M059J (cell line): ENCODE results near the gene DBP. TPM values are rescaled to one million over a fixed set of nuclear protein-coding genes. Genes with fewer than 3 reads are reported as not detected.
A peak's percentile ranks its signal among the peaks of the same experiment; 100 is the strongest.
"Not testable (repeated sequence)": the region's sequence is repeated elsewhere in the genome, so short reads cannot be mapped to it uniquely, and the experiment has no call there.

Source experiments
- DNase-seq: peaks from one replicate; pipeline ENCODE4 v3.0.0-alpha.2; 2012; ENCODE audit warnings: low read depth
- total RNA-seq: library from RNA; depleted of rRNA; stranded (reverse); fragments of >200 nt; shearing (Covaris generic); gene quantifications from 2 replicates; pipeline ENCODE4 v1.2.3, GENCODE V29; 2014

DBP gene
- total RNA-seq, 1 experiment from 2014 or later, result 20.1 TPM

DNA sequence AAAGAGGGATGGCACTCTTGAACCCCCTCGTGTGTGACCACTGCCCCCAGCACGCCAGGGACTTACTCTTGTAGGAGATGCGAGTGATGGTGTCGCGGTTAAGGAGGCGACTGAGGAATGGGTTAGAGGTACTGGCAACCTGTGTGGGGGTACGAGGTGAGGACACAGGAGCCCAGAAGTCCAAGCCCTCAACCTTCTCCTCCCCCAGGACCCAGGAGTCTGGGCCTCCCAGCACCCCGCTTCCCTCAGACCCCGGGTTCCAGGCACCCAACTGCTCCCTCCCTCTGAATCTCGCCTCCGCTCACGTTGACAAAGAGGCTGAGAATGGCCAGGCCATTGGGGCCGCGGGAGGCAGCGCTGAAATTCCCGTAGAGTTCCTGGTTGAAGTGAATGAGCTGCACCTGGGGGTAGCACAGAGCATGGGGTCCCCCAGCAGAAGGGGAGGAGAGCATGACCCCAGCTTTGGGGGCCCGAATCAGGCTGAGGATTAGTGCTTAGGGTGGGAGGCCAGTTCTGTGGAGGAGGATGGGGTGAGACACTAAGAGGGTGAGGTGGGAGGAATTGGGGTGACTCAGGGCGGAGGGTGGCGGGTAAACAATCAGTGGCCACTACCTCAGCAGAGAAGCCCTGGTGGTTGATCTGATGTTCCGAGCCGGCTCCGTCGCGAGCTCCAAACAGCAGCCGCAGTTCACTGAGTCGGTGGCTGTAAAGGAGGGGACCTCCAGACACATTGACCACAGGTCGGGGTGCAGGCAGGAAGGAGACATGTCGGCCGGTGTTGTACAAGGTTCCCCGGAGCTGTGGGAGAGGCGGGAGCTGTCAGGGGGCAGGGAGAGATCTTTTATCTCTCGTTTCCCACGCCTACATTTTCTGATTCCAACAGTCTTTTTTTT lies 2.5 kb upstream of the DBP start:
- DNase-seq, result no peak

DNA sequence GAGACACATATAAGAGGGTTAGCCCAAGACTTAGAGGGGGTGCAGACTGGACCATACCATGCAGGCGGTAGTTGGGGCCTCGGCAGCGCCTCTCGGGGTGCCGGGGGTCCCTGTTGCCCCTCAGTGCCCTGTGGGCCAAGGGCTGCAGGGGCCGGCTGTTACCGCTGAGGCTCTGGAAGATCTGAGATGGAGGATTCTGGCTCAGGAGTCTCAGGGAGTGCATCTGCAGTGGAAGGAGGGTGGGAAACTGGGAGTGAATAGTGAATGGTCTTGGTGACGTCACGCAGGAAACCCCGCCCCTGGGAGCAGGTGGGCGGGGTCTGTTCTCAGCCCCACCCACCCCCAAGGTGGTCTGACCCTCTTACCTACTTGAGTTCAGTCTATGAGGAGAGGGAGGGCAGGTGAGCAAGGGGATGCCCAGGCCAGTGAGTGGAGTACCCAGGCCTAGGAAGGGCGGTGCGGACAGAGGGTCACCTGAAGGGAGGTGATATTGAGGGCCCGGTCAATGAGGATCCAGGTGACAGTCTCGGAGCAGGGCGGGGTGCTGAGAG lies 1.7 kb upstream of the DBP start:
- DNase-seq, result no peak

DNA sequence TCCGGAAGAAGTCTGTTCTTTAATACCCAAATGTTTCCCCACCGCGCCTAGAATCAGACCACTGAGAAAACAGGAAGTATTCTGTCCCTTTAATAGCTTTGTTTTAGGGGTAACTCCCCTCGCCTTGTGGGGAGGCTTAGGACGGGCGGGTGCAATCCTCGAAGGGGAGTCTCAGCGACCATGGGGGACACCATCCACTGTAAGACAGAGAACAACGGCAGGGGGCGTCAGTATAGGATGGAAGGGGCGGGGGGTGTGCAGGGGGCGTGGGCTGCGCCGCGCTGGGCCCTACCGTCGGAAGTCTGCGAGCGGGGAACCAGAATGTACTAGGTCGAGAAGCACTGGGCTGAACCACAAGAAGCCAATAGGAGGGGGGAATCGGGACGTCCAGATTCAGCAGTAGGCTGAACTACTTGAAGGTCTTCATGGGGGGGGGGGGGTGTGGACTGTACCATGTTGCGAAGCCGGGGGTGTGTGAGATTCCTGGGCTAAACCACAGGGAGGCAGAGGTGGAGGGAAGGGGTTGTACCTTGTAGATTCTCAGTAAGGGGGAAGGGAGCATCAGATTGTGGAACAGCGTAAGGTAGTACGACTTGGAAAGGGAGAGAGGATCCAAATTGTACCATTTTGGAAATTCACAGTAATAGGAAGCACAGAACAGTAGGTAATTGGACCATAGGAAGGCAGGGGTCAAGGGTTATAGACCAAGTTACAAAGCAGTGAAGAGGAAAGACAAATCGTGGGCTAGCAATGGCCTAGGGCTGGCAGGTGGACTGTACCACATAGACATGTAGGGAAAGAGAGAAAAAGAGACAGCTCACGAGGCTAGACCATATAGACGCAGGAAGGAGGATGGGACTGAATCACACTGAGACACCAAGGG lies 1.0 kb upstream of the DBP start:
- peak; percentile 89 for DNase-seq

DNA sequence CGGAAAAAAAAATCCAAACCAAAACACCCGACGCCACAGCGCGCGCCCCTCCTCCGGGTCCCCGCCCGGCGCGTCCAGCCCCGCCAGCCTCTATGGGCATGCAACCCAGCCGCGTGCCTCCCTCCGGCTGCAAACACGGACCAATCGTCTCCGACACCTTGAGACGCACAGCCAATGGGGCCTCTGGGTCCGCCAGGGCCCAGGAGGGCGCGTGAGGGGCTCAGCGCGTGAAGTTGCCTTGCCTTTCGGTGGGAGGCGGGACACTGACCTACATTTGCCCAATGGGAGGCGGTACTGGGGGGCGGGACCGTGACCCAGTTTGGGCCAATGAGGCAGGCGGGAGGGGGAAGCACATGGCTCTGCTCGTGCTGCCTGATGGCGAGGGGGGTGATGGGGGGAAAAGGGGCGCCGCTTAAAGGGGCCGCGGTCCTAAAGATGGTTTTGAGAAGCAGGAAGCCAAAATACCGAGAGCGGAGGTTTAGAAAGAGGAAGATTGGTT lies 319 bp upstream of the DBP start:
- DNase-seq, result peak; percentile 99

DNA sequence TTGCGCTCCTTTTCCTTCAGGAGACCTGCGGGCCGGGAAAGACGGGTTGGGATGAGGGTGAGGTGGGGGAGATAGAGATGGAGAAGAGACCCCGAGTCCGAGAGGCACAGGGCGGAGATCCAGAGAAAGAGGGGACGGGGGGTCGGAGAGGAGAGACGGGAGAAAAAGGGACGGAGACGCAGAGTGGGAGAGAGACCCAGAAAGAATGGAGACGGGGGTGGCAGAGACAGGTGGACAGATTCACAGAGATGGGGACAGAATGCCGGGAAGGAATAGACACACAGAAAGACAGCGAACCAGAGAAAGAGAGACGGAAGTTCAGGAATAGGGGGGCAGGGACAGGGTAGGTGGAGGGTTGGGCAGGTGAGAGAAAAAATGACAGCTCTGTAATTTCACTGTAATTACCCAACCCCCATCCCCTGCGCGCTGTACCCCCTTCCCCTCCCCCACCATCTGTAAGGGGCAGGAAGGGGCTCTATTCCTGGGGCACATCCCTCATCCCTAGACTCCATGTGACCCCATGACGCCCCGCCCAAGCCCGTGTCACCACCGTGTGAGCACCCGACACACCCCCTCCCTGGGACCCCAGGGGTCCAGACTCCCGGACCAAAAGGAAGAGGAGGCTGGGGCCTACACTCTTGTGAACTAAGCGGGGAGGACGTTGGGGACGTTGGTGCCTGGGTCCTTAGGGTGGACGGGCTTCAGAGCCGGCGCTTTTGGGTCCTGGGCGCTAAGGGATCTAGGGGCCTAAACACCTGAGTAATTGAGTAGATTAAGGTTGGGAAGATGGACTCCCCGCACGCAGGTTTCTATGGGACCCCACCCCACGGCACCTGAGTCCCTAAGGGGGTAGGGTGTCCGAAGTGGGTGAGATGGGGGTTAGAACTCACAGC lies 967 bp downstream of the DBP start:
- DNase-seq, result no peak

DNA sequence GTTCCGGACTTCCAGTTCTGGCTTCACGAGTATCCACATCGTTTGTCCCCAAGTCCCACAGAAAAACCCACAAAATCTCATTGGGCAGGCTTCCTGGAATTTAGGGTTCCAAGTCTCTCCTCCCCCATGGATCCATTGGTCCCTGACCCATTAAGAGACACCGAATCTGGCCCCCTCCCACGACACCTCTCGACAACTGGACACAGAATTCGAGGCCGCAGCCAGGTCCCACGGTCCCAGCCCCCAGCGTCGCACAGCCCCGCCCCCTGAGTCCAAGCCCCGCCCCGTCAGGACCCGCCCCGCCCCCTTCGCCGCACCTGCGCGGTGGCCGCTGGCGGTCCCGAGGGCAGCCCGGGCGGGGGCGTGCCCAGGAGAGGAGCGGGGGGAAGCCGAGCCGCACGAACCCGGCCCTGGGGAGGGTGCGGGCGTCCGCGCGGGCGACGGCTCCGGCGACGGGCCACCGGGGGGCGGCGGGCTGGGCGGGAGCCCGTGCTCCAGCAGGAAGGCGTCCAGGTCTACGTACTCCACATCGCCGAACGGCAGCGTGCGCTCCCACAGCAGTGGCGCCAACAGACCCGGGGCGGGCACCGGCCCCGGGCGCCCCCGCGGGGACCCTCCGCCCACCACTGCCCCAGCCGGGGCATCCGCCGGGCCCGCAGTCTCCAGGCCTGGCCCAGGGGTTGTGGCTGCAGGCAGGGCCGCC lies 1.8 kb downstream of the DBP start:
- DNase-seq, result peak; percentile 53

DNA sequence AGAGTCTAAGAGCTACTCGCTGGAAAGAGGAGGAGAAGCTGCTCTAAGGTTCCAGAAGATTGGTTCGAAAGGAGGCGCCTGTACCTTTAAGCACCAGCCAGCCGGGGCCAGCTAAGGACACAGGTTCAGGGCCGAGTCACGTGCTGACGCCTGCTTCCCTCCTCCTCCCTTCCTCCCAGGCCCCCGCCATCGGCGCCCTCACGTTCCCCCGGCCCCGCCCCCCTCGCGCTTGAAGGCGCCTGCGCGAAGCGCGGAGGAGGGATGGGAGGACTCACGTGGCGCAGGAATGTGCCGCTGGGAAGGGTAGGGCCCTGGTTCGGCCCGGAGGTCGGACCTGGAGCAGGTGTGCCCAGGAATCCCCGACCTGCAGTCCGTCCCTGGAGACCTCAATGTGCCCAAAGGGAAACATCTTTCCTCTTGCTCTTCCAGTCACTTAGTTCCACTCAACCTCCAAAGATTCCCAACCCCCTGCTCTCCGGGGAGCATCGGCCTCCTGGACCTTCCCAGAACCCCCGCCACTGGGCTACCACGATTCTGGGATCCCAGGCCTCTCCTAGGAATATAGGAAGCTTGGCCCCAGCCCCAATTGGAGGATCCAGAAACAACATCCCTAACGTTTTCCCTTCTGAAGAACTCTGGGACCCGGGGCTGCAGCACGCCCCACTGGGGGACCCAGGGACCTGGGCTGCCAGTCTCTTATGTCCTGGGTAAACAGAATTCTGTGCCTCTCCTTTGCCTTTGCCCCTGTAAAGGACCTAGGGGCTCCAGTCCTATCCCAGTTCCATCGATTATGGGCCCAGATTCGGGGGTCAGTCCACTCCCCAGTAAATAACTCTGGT lies 2.5 kb downstream of the DBP start:
- DNase-seq, result peak; percentile 96

DNA sequence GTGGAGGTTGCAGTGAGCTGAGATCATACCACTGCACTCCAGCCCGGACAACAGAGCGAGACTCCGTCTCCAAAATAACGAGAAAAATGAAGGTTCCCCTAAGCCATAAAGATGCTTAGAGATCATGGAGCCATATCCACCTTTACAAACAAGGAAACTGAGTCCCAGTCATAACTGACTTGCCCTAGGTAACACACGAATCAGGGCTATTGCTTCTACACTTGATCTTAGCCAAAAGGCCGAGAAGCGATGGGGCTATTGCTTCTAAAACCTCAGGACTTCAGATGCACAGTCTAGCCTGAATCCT lies 3.2 kb downstream of the DBP start:
- no peak for DNase-seq

DNA sequence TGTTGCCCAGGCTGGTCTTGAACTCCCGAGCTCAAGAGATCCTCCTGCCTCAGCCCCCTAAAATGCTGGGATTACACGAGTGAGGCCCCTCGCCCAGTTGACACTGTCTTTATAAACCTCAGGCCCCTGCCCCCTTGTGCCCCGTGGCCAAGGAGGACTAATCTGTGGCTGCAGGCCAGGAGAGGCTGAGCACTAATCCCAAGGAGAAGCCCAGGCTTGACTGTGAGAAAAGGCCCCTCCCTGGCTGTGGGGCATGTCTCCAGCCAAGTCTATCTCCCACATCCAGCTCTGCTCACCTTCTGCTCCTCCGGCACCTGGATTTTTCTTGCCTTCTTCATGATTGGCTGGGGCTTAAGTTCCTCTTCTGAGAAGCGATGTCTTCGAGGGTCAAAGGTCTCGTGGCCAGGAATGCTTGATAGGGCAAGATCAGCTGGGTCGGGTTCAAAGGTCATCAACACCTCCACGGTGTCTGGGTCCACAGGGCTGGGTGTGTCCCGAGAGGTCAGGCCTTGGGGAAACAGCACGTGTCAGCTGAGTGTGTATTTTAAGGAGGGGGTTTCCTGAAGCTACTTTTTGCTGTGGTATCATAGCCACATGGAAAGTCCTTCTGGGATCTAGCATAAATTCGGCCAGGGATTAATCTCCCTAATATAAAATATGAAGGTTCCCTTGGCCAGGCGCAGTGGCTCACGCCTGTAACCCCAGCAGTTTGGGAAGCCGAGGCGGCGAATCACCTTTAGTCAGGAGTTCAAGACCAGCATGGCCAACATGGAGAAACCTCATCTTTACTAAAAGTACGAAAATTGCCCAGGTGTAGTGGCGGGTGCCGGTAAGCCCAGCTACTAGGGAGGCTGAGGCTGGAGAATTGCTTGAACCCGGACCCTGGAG lies 3.8 kb downstream of the DBP start:
- DNase-seq, result no peak

DNA sequence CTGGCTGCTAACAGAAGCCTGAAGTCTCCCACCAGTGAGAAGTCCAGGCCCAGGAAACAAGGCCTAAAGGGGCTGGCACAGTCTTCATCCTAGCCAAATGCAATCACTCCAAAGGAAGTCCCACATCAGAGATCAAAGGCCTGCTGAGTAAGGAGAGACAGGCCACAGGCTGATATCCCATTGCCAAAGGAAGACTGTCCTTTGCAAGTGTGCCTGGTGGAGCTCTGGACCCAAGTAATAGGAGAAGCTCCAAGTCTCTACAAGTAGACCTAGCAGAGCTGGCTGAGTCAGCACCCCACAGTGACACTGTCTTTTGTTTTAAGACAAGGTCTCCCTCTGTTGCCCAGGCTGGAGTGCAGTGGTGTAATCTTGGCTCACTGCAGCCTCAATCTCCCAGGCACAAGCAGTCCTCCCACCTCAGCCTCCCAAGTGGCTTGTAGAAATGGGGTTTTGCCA lies 4.5 kb downstream of the DBP start:
- peak; percentile 81 for DNase-seq

DNA sequence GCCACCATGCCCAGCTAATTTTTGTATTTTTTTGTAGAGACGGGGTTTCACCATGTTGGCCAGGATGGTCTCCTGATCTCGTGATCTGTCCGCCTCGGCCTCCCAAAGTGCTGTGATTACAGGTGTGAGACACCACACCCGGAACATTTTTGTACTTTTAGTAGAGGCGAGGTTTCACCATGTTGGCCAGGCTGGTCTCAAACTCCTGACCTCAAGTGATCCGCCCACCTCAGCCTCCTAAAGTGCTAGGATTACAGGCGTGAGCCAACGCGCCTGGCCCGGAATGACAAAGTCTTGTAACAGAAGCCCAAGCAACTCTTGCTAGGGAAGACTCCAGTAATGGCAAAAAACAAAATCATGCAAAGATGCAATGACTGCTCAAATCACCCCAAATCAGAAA lies 4.9 kb downstream of the DBP start:
- DNase-seq, result not testable (repeated sequence)

DNA sequence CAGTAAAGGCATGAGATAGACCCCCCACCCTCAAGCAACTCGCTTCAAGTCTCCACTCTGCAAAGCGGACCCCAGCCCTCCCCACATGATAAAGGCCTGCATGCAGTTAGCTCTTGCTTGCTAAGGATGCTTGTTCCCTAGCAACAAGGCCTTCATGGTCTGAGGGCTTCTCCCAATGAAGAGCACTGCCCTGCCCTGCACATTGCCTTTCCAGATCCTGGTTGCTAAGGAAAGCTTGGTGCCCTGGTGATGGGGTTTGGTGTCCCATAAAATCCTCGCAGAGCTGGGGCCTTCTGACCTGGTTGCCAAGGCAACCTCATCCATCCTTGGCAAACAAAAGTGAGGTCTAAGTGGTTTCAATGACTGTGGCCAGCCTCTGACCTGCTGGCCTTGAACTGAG lies 6.0 kb downstream of the DBP start:
- DNase-seq, result peak; percentile 70

DNA sequence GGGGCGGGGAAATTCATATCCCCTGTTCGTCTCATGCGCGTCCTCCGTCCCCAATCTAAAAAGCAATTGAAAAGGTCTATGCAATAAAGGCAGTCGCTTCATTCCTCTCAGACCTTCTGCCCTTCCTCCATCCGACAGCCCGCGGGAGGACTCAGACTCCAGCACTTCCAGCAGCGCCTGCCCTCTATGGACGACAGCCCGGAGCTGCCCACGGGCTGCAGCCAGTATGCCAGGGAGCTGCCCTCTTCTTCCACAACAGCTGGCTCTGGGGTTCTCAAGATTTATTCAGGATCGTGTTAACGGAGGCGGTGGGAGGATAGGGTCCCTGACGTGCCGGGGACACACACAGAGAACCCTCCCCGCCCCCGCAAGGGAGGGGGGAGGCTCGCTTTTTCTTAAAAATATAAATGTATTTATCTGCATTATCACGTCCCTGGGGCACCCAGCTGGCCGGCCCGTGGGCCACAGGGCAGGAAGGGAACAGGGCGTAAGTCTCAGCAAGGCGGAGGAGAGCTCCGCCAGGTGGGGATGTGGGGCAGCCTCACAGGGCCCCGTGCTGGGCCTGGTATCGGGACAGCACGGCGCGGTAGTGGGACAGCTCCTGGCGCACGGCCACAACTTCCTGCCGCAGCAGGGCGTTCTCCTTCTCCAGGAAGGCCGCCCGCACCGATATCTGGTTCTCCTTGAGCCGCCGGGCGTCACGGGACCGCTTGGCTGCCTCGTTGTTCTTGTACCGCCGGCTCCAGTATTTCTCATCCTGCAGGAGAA lies 6.7 kb downstream of the DBP start:
- DNase-seq, result no peak

DNA sequence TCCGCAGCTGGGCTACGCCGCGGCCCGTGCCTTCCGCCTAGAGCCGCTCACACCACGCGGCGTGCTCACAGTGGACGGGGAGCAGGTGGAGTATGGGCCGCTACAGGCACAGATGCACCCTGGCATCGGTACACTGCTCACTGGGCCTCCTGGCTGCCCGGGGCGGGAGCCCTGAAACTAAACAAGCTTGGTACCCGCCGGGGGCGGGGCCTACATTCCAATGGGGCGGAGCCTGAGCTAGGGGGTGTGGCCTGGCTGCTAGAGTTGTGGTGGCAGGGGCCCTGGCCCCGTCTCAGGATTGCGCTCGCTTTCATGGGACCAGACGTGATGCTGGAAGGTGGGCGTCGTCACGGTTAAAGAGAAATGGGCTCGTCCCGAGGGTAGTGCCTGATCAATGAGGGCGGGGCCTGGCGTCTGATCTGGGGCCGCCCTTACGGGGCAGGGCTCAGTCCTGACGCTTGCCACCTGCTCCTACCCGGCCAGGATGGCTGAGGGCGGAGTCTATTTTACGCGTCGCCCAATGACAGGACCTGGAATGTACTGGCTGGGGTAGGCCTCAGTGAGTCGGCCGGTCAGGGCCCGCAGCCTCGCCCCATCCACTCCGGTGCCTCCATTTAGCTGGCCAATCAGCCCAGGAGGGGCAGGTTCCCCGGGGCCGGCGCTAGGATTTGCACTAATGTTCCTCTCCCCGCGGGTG lies 7.4 kb downstream of the DBP start:
- DNase-seq, result no peak

DNA sequence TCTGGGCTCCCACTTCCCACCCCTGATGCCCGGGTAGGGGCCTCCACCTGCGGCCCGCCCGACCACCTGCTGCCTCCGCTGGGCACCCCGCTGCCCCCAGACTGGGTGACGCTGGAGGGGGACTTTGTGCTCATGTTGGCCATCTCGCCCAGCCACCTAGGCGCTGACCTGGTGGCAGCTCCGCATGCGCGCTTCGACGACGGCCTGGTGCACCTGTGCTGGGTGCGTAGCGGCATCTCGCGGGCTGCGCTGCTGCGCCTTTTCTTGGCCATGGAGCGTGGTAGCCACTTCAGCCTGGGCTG lies 7.9 kb downstream of the DBP start:
- DNase-seq, result no peak

DNA sequence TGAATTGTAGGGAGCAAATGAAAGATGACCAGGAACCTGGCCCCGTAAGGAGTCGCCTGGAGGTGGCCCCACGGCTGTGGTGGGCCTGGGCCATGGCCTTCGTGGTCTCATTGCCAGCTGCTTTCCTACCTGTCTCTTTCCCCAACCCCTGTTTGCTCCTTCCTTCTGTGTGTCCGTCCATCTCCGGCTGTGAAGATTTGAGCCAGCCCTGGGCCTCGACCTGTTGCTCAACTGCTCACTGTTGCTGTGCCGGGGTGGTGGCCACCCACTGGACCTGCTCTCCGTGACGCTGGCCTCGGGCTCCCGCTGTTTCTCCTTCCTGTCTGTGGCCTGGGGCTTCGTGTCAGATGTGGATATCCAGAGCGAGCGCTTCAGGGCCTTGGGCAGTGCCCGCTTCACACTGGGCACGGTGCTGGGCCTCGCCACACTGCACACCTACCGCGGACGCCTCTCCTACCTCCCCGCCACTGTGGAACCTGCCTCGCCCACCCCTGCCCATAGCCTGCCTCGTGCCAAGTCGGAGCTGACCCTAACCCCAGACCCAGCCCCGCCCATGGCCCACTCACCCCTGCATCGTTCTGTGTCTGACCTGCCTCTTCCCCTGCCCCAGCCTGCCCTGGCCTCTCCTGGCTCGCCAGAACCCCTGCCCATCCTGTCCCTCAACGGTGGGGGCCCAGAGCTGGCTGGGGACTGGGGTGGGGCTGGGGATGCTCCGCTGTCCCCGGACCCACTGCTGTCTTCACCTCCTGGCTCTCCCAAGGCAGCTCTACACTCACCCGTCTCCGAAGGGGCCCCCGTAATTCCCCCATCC lies 8.5 kb downstream of the DBP start:
- no peak for DNase-seq

DNA sequence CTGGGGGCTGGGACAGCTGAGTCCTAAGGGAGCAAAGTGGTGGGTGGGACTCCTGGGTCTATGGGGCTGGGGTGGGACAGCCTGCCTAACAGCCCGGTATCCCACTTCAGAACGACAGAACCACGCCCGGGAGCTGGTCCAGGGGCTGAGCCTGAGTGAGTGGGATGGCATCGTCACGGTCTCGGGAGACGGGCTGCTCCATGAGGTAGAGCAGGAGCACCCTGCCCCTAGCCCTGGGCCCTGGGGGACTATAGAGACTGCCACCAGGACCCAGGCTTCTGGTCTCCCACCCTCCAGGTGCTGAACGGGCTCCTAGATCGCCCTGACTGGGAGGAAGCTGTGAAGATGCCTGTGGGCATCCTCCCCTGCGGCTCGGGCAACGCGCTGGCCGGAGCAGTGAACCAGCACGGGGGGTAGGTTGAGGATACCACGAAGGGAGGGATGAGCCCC lies 9.3 kb downstream of the DBP start:
- no peak for DNase-seq
